GM12873 (cell line): ENCODE measurements around the gene CNR2.

ENCODE experiments used
- TF ChIP-seq, protein P1 (sequence below): IDR thresholded peaks from 2 replicates; pipeline ENCODE4 v1.5.1; 2012; ENCODE audit warnings: low read depth, mild to moderate bottlenecking, moderate library complexity, low read length, control low read depth; ENCODE audit not compliant: insufficient read depth; ENCODE audit errors: missing control alignments

The CNR2 gene

DNA sequence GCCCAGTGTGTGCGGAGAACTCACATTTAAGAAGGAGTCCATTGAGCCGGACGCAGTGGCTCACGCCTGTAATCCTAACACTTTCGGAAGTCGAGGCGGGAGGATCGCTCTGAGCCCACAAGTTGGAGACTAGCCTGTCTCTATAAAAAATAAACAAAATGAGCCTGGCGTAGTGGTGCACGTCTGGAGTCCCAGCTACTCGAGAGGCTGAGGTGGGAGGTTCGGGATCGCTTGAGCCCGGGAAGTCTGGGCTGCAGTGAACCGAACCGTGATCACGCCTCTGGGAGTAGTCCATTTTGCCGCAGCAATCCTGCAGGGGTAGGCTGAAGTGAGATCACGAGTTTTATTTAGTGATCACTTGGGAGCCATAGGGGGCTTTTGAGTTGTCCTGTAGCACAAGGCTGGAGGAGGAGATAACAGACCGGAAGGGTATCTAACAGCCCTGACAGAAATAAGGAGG lies 44.6 kb downstream of the CNR2 start:
- TF ChIP-seq, protein P1, sequence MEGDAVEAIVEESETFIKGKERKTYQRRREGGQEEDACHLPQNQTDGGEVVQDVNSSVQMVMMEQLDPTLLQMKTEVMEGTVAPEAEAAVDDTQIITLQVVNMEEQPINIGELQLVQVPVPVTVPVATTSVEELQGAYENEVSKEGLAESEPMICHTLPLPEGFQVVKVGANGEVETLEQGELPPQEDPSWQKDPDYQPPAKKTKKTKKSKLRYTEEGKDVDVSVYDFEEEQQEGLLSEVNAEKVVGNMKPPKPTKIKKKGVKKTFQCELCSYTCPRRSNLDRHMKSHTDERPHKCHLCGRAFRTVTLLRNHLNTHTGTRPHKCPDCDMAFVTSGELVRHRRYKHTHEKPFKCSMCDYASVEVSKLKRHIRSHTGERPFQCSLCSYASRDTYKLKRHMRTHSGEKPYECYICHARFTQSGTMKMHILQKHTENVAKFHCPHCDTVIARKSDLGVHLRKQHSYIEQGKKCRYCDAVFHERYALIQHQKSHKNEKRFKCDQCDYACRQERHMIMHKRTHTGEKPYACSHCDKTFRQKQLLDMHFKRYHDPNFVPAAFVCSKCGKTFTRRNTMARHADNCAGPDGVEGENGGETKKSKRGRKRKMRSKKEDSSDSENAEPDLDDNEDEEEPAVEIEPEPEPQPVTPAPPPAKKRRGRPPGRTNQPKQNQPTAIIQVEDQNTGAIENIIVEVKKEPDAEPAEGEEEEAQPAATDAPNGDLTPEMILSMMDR: no peak

DNA sequence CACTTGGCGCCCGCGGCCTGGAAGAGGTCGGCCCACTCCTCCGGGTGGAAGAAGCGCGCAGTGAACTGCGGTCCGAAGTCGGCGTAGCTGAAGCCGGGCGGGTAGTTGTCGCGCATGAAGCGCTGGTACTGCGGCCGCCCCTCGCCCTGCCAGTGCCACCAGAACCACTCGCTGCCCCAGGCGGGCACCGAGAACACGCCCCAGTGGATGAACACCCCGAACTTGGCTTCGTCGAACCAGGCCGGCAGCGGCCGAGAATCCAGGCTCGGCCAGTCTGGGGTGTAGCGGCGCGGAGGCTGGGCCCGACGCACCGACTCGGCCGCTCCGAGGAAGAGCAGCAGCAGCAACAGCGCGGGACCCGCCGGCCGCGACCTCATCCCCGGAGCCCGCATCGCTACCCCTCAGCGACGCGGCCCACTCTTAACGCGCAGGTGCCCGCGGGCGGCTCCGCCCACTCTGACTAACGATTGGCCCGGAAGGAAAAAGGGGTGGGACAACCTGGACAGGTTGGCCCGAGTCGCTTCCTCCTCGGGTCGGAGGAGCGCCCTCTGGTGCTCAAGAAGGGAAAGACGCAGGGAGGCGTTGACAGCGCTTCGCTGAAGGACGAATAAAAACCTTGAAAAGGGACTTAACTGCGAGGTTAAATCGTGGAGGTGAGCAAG lies 45.1 kb downstream of the CNR2 start, which contains the start of gene FUCA1:
Gene FUCA1 (minus strand): TSS at position 396 of the 662 bp plus-strand sequence. CDS start 4 bp downstream, at position 392.
- TF ChIP-seq, protein P1: peak; percentile 96

DNA sequence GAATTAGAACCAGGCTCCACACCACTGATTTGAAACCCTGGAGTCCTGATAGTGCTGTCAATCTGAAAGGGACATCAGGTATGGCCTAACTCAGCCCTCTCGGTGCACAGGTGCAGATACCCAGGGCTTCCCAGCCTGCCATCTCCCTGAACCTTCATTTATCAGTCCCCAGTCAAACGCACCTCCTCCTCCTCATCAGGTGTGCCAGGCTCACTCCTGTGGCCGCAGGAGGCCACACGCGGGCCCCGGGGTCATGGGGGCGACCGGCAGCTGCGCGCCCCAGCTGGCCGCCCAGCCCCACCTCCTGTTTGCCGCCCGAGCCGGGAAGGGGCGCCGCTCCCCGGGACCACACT lies 45.6 kb downstream of the CNR2 start:
- TF ChIP-seq, protein P1: no peak

DNA sequence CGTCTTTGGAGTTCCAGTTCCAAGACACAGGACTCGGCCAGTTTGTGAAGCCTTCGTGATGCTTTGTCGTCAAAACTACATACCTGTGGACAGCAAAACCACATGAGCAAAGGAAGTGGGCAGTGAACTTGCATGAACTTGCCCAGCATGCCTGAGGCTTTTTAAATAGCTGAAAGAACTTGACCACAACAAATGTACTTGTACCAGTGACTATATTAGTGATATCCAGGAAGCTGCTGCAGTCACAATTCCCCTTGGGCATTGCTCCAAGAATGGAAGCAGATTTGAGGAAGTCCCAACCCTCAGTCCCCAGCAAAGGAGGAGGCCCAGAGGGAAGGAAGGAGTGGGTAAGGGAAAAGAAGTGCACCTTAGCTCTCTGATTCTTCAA lies 47.6 kb downstream of the CNR2 start:
- TF ChIP-seq, protein P1: no peak

DNA sequence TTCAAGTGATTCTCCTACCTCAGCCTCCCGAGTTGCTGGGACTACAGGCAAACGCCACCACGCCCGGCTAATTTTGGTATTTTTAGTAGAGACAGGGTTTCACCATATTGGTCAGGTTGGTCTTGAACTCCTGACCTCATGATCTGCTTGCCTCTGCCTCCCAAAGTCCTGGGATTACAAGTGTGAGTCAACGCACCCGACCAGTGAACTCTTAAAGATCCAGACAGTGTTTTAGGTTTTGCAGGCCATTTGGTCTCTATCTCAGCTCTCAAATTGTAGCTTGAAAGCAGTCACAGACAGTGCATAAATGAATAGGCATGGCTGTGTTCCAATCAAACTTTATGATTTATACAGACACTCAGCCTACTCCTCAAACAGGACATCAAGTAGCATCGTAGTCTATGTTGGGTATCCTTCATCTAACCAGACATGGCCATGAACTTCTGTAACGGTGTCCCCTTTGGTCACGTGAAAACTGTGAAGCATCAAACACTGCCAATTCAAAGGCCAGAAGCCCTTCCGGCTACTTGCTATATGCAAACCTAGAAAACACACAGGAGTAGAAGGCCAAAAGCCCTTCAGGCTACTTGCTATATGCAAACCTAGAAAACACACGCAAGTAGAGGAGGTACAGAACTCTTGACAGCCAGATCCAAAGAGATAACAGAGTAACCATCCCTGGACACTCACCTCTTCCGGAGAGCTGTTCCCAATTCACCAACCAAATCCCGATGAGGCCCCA lies 48.2 kb downstream of the CNR2 start:
- TF ChIP-seq, protein P1: no peak

DNA sequence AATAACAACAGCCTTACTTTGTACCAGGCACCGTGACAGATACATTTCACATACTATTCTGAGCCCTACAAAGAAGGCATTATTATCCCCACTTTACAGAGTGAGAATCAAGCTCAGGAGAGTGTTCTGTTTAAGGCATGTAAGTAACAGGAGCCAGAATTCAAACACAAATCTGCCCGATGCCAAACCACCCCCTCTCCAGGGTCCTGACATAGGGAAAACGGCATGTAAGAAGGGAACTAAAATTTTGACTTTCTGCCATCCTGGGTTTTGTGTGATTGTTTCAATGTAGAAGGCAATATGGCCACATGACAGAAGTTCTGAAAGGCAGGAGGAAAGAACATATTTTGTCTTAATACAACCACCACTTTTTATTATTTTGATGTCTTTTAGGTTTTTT lies 50.5 kb downstream of the CNR2 start:
- TF ChIP-seq, protein P1: no peak

DNA sequence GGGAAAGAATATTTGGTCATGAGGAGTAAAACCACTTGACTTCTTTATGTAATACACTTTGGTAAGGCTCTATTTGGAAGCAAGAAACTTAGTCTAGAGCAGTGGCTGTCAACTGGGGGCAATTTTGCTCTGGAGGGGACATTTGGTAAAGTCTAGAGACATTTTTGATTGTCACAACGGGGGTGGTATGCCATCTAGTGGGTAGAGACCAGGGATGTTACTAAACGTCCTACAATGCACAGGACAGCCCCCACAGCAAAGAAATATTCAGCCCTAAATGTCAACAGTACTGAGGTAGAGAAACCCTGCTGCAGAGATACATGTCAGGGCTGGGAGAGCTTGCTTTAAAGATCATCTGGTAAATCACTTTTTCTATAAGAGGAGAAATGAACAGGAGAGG lies 58.6 kb downstream of the CNR2 start:
- TF ChIP-seq, protein P1: peak; percentile 23
